Brain microvascular endothelial cell (primary cell): ENCODE measurements around the gene ZNF700.
A peak's percentile ranks its signal among the peaks of the same experiment; 100 is the strongest.
"Not testable (repeated sequence)": the region's sequence is repeated elsewhere in the genome, so short reads cannot be mapped to it uniquely, and the experiment has no call there.

Experiments
- DNase-seq: peaks from one replicate; pipeline ENCODE4 v3.0.0-alpha.2; 2020
- H3K27ac ChIP-seq: fragments of 250-450 bp; sonication (Bioruptor Pico); 2 replicates; pipeline ENCODE4 v1.5.1; 2020; ENCODE audit warnings: mild to moderate bottlenecking, moderate library complexity
- H3K27me3 ChIP-seq: fragments of 250-450 bp; sonication (Bioruptor Pico); replicated peaks from 2 replicates; pipeline ENCODE4 v1.5.1; 2020; ENCODE audit warnings: mild to moderate bottlenecking
- H3K36me3 ChIP-seq: fragments of 250-450 bp; sonication (Bioruptor Pico); replicated peaks from 2 replicates; pipeline ENCODE4 v1.5.1; 2020; ENCODE audit warnings: mild to moderate bottlenecking
- H3K4me3 ChIP-seq: 2 replicates; pipeline ENCODE4 v1.5.1; 2011; ENCODE audit warnings: low read depth, mild to moderate bottlenecking, control low read depth, low read length, moderate library complexity
- in situ Hi-C: cut with HindIII; loops from 2 replicates; pipeline ENCODE4 v1.10.0; 2017; ENCODE audit warnings: low sequenced_read_pairs, low pct_ligation_motif_present
- TF ChIP-seq, protein P1 (sequence below): IDR thresholded peaks from 2 replicates; pipeline ENCODE4 v1.5.1; 2011; ENCODE audit warnings: low read depth, mild to moderate bottlenecking, moderate library complexity, low read length, control low read depth, inconsistent platforms; ENCODE audit errors: missing control alignments

ZNF700 gene

DNA sequence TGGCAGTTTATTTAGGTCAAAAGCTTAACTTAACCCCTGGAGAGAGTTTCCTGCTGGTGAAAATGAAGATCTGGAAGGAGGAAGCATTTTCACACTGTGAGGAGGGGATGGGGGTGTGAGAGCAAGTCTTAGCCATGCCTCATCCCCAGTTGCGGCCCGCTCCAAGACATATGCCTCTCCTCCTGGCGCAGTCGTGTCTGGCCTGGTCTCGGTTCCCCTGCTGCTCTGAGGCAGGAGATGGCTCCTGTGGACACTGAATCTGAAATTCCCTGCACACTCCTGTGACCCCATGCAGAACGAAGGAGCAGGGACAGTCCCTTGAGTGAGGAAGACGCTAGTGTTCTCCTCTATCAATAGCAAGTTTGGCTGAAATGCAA lies 37.7 kb upstream of the ZNF700 start:
- no peak overlapping the region for H3K27ac ChIP-seq
- TF ChIP-seq, protein P1, sequence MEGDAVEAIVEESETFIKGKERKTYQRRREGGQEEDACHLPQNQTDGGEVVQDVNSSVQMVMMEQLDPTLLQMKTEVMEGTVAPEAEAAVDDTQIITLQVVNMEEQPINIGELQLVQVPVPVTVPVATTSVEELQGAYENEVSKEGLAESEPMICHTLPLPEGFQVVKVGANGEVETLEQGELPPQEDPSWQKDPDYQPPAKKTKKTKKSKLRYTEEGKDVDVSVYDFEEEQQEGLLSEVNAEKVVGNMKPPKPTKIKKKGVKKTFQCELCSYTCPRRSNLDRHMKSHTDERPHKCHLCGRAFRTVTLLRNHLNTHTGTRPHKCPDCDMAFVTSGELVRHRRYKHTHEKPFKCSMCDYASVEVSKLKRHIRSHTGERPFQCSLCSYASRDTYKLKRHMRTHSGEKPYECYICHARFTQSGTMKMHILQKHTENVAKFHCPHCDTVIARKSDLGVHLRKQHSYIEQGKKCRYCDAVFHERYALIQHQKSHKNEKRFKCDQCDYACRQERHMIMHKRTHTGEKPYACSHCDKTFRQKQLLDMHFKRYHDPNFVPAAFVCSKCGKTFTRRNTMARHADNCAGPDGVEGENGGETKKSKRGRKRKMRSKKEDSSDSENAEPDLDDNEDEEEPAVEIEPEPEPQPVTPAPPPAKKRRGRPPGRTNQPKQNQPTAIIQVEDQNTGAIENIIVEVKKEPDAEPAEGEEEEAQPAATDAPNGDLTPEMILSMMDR, result no peak
- peak overlapping the region; percentile 83 for H3K4me3 ChIP-seq
- DNase-seq, result no peak
- H3K36me3 ChIP-seq, result no peaks in the 10 kb centered on the region
- in situ Hi-C loops, result no loop called here
- H3K27me3 ChIP-seq, result no peaks in the 10 kb centered on the region

DNA sequence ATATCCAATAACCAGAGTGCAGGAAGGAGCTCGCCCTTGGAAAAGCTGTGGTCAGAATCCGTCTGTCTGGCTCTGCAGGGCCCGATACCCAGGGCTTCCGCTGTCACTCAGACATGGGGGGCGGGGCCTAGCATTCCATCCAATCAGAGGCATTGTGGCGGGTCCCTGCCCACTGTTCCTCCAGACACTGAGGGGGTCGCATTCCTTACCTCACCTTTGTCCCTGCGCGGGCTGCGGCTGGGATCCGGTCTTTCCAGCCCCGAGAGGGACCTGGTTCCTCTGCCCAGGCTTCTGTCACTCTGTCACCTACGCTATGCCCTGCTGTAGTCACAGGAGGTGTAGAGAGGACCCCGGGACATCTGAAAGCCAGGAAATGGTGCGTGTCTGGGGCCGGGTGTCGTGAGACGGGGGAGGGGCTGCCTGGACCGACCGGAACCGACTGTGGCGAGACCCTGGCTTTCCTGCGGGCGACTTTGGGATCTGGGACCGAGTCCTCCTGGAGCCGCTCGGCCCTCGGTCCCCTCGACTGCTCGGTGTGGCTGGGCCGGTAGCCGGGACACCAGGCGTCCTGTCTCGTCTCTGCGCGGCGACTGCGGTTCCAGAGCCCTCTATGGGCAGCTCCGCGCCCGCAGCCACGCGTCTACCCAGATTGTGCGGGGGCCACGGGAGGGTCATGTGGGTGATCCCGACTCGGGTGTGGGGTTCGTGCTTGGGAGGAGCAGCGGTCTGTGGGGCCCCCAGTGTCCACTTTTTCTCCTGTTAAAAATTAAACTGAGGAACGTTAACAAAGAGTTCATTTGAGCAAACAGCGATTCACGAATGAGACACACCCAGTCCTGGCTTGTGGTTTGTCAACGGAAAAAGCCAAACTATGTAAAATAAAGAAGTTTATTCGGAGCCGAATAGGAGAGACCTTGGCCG lies 37.0 kb upstream of the ZNF700 start, which contains the start of gene ZNF69:
ZNF69 (plus strand) TSS at position 172 of the 921 bp plus-strand sequence; CDS start at position 314, 142 bp downstream.
- in situ Hi-C loops, result no loop called here
- DNase-seq, result peak; percentile 75
- TF ChIP-seq, protein P1, result peak; percentile 44
- Histone ChIP-seq H3K4me3 (peak within 1 kb of the TSS; percentile 83), H3K27ac (peak within 1 kb of the TSS; percentile 21), H3K27me3 (no peaks in the 10 kb centered on the region), H3K36me3 (no peaks in the 10 kb centered on the region)

DNA sequence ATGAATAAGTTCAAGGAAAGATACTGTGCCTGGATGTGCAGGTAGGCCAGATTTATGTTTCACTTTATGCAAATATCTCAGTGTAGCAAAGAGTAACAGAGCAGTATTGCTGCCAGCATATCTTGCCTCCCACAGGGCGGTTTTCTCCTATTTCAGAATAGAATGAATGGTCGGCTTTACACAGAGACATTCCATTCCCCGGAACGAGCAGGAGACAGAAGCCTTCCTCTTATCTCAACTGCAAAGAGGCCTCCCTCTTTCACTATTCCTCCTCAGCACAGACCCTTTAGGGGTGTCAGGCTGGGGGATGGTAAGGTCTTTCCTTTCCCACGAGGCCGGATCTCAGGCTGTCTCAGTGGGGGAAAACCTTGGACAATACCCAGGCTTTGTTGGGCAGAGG lies 35.0 kb upstream of the ZNF700 start:
- H3K27ac ChIP-seq, in situ Hi-C loops, H3K27me3 ChIP-seq, H3K36me3 ChIP-seq, H3K4me3 ChIP-seq, DNase-seq: not testable (repeated sequence)

DNA sequence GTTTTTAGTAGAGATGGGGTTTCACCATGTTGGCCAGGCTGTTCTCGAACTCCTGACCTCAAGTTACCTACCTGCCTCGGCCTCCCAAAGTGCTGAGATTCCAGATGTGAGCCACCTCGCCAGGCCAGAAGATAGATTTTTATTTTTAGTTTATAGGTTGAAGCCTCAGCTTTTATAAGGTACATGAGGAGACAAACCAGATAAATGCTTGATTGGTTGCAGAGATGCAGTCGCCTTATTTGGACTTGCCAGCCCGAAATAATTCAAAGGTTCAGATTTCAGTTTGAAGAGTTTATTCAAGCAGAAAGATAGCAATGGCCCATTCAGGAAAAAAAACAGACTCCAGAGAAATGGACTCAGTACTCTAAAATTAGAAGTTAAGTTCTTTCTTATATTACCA lies 34.3 kb upstream of the ZNF700 start:
- no peaks in the 10 kb centered on the region for H3K27me3 ChIP-seq
- H3K4me3 ChIP-seq, result no peak overlapping the region
- TF ChIP-seq, protein P1, result no peak
- in situ Hi-C loops, result no loop called here
- no peak for DNase-seq
- H3K27ac ChIP-seq, result no peak overlapping the region
- no peaks in the 10 kb centered on the region for H3K36me3 ChIP-seq

DNA sequence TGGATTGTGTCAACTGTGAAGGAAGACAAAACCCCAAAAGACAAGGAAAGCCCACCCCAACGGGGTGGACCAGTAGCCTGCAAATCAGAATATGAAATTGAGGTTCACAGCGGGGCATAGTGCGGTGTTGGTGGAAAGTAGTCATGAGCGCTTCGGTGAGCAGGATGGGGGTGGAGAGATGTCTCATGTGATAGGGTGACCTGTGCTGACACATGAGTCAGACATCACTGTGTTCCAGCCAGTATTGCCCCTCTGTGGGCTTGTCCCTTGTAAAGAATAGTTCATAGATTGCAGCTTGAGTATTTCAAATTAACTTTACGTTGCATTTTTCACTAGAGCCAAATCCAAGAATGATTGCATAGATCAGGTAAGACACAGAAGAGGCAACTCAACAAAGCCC lies 30.1 kb upstream of the ZNF700 start:
- no peak for DNase-seq
- Histone ChIP-seq H3K27me3 (no peaks in the 10 kb centered on the region), H3K36me3 (no peaks in the 10 kb centered on the region), H3K4me3 (no peak overlapping the region), H3K27ac (no peak overlapping the region)
- TF ChIP-seq, protein P1, result no peak
- in situ Hi-C loops, result no loop called here

DNA sequence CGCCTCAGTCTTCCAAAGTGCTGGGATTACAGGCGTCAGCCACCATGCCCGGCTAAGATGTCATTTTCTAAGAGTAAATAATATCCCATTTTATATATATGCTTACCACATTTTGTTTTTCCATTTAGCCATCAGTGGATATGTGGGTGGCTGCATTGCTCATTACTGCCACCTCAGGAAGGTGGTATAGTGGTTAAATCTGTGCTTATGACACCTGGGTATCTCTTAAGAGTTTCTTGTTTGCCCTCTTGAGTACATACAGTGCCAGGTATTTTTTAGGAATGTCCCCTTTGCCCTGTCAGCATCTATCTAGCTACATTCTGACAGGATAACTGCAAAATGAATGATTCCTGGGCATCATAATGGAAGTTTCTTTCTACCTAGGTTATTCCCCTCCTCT lies 22.7 kb upstream of the ZNF700 start:
- H3K27me3 ChIP-seq, result no peaks in the 10 kb centered on the region
- H3K36me3 ChIP-seq, result no peaks in the 10 kb centered on the region
- in situ Hi-C loops, result no loop called here
- TF ChIP-seq, protein P1, result no peak
- no peak for DNase-seq
- no peak overlapping the region for H3K4me3 ChIP-seq
- H3K27ac ChIP-seq, result no peak overlapping the region
